ENCODE measurements around the gene BSG. TPM values are rescaled to one million over a fixed set of nuclear protein-coding genes. Genes with fewer than 3 reads are reported as not detected.

BSG gene
- total RNA-seq, 1 experiment from 2014 or later = 653 TPM

GRCh38 chr19:554817-555216 is 17.6 kb upstream of the BSG start:
- POLR2A ChIA-PET = interaction anchor here (0.7 kb wide), 1 partner anchor 10 kb away, joined by 7 read pairs; no protein-coding TSS in a partner anchor
- TF ChIP-seq SIN3A (IDR thresholded peaks at IDR 0.05; ENCODE audit: borderline replicate concordance, insufficient read depth, low read depth, low read length) (no peak), POLR2AphosphoS5 (IDR thresholded peaks at IDR 0.05; ENCODE audit: low read depth, low read length) (no peak), TCF7L2 (IDR thresholded peaks at IDR 0.05; ENCODE audit: low read depth, low read length) (no peak), CTCF (IDR thresholded peaks at IDR 0.05) (no peak), REST (IDR thresholded peaks at IDR 0.05; ENCODE audit: insufficient read depth in 1 of 2, low read depth in 2 of 2, low read length in 1 of 2) (no peak)
- no peak overlapping the region for H3K27ac ChIP-seq (ENCODE audit: low read length)
- ATAC-seq (no peak), DNase-seq (ENCODE audit: low read depth, low spot score) (no peak)
- no peaks in the 10 kb centered on the region for H3K9me3 ChIP-seq (ENCODE audit: control insufficient read depth, insufficient read depth, low read depth, low read length)
- no peaks in the 10 kb centered on the region for H3K36me3 ChIP-seq (ENCODE audit: control insufficient read depth, insufficient read depth, low read length)
- H3K4me3 ChIP-seq (ENCODE audit: low read depth in 2 of 2, low read length in 2 of 2) = no peak overlapping the region
- in situ Hi-C loops (cut with HindIII; ENCODE audit: low pct_unique_long_range_greater_than_20kb, low sequenced_read_pairs) = no loop called here
- intact Hi-C loops (cut with micrococcal nuclease; ENCODE audit: unreplicated experiment) = no loop called here
- BruUV-seq (replicated peaks) = no TSS peak
- peaks cover 3% of the 10 kb centered on the region; the same call in 1 of the 2 replicates for H3K4me1 ChIP-seq (ENCODE audit: control insufficient read depth, insufficient read depth, low read length)
- CTCF ChIA-PET = interaction anchor here (0.7 kb wide), 1 partner anchor 173 kb away, joined by 7 read pairs; no protein-coding TSS in a partner anchor
- no peaks in the 10 kb centered on the region for H3K27me3 ChIP-seq (ENCODE audit: control insufficient read depth, insufficient read depth, low read length)

GRCh38 chr19:555474-555808 is 17.0 kb upstream of the BSG start:
- intact Hi-C loops (cut with micrococcal nuclease; ENCODE audit: unreplicated experiment) (no loop called here), in situ Hi-C loops (cut with HindIII; ENCODE audit: low pct_unique_long_range_greater_than_20kb, low sequenced_read_pairs) (no loop called here)
- TF ChIP-seq TCF7L2 (IDR thresholded peaks at IDR 0.05; ENCODE audit: low read depth, low read length) (no peak), POLR2AphosphoS5 (IDR thresholded peaks at IDR 0.05; ENCODE audit: low read depth, low read length) (no peak), SIN3A (IDR thresholded peaks at IDR 0.05; ENCODE audit: borderline replicate concordance, insufficient read depth, low read depth, low read length) (no peak), CTCF (IDR thresholded peaks at IDR 0.05) (no peak), REST (IDR thresholded peaks at IDR 0.05; ENCODE audit: insufficient read depth in 1 of 2, low read depth in 2 of 2, low read length in 1 of 2) (no peak)
- no peak overlapping the region for H3K27ac ChIP-seq (ENCODE audit: low read length)
- H3K36me3 ChIP-seq (ENCODE audit: control insufficient read depth, insufficient read depth, low read length) = no peaks in the 10 kb centered on the region
- CTCF ChIA-PET = interaction anchor here (0.6 kb wide), 1 partner anchor 49 kb away, joined by 4 read pairs; no protein-coding TSS in a partner anchor
- H3K4me1 ChIP-seq (ENCODE audit: control insufficient read depth, insufficient read depth, low read length) = peaks cover 3% of the 10 kb centered on the region; the same call in 1 of the 2 replicates
- H3K9me3 ChIP-seq (ENCODE audit: control insufficient read depth, insufficient read depth, low read depth, low read length) = no peaks in the 10 kb centered on the region
- POLR2A ChIA-PET = no interaction called here
- no TSS peak for BruUV-seq (replicated peaks)
- no peak for DNase-seq (ENCODE audit: low read depth, low spot score)
- H3K27me3 ChIP-seq (ENCODE audit: control insufficient read depth, insufficient read depth, low read length) = no peaks in the 10 kb centered on the region
- H3K4me3 ChIP-seq (ENCODE audit: low read depth in 2 of 2, low read length in 2 of 2) = no peak overlapping the region
- ATAC-seq = no peak
